NB4 (cell line): Measurements from ENCODE around the gene KCND1.

Source experiments
- POLR2A ChIP-seq: IDR thresholded peaks from 2 replicates; pipeline ENCODE4 v1.6.1; 2011; ENCODE audit warnings: mild to moderate bottlenecking; ENCODE audit not compliant: insufficient read length; ENCODE audit errors: extremely low read depth
- TF ChIP-seq, protein P1 (sequence below): IDR thresholded peaks from one replicate; pipeline ENCODE4 v1.5.1; 2012; ENCODE audit warnings: low read depth, low read length
- TF ChIP-seq, protein P2 (sequence below): IDR thresholded peaks from 2 replicates; pipeline ENCODE4 v1.6.1; 2011; ENCODE audit warnings: low read depth, low read length

DNA sequence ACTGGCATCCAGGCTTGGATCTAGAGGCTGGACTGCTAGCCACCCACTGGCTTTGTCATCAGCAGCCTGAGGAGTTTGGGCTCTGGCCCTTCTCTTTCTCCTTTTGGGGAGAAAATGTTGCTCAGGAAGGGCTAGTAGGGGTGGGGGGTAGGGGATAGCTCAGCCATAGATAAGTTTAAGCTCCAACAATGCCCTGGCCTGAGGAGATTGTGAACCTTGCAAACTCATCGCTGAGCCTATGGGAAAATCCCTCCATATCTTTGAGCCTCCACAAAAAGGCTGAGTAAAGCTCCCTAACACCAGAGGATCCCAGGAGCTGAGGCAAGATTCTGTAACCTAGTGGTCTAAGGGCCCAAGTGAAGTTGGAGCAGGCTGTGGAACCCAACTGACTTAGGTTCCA, 23.1 kb downstream of the KCND1 start:
- TF ChIP-seq, protein P1, sequence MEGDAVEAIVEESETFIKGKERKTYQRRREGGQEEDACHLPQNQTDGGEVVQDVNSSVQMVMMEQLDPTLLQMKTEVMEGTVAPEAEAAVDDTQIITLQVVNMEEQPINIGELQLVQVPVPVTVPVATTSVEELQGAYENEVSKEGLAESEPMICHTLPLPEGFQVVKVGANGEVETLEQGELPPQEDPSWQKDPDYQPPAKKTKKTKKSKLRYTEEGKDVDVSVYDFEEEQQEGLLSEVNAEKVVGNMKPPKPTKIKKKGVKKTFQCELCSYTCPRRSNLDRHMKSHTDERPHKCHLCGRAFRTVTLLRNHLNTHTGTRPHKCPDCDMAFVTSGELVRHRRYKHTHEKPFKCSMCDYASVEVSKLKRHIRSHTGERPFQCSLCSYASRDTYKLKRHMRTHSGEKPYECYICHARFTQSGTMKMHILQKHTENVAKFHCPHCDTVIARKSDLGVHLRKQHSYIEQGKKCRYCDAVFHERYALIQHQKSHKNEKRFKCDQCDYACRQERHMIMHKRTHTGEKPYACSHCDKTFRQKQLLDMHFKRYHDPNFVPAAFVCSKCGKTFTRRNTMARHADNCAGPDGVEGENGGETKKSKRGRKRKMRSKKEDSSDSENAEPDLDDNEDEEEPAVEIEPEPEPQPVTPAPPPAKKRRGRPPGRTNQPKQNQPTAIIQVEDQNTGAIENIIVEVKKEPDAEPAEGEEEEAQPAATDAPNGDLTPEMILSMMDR = no peak
- no peak for TF ChIP-seq POLR2A
- TF ChIP-seq, protein P2, sequence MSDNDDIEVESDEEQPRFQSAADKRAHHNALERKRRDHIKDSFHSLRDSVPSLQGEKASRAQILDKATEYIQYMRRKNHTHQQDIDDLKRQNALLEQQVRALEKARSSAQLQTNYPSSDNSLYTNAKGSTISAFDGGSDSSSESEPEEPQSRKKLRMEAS = no peak
